Osteoblast (primary cell): ENCODE data around the gene ME3. TPM values are rescaled to one million over a fixed set of nuclear protein-coding genes. Genes with fewer than 3 reads are reported as not detected.

ENCODE experiments used
- DNase-seq: peaks from one replicate; pipeline ENCODE4 v3.0.0; 2011; ENCODE audit warnings: low spot score, mixed read lengths; ENCODE audit not compliant: insufficient read length; ENCODE audit errors: missing footprints
- H2AFZ ChIP-seq: 2 replicates; pipeline ENCODE4 v1.6.0; 2011; ENCODE audit warnings: mild to moderate bottlenecking, low read length
- H3K27ac ChIP-seq: 2 replicates; pipeline ENCODE4 v1.5.1; 2011; ENCODE audit warnings: mild to moderate bottlenecking, low read depth, low read length, moderate library complexity
- H3K27me3 ChIP-seq: 2 replicates; pipeline ENCODE4 v1.6.0; 2012; ENCODE audit warnings: mild to moderate bottlenecking, control low read depth, inconsistent platforms, low read length, moderate library complexity; ENCODE audit not compliant: insufficient read depth
- H3K36me3 ChIP-seq: 2 replicates; pipeline ENCODE4 v1.5.1; 2011; ENCODE audit warnings: mild to moderate bottlenecking, low read length, control low read depth, moderate library complexity; ENCODE audit not compliant: insufficient read depth
- H3K4me1 ChIP-seq: 2 replicates; pipeline ENCODE4 v1.5.1; 2011; ENCODE audit warnings: mild to moderate bottlenecking, low read length, control low read depth, moderate library complexity; ENCODE audit not compliant: insufficient read depth
- H3K4me2 ChIP-seq: 2 replicates; pipeline ENCODE4 v1.6.0; 2011; ENCODE audit warnings: mild to moderate bottlenecking, low read length; ENCODE audit not compliant: insufficient read depth
- H3K4me3 ChIP-seq: fragments of 200-600 bp; sonication (generic); 3 replicates; pipeline ENCODE4 v1.5.1; 2012; ENCODE audit warnings: mild to moderate bottlenecking, low read length, inconsistent platforms; ENCODE audit not compliant: insufficient read depth
- H3K79me2 ChIP-seq: 2 replicates; pipeline ENCODE4 v1.6.0; 2012; ENCODE audit warnings: mild to moderate bottlenecking, low read length, control low read depth, inconsistent platforms; ENCODE audit not compliant: insufficient read depth
- H3K9me3 ChIP-seq: 2 replicates; pipeline ENCODE4 v1.5.1; 2011; ENCODE audit warnings: low read depth, low read length, control low read depth
- H4K20me1 ChIP-seq: 2 replicates; pipeline ENCODE4 v1.6.0; 2012; ENCODE audit warnings: mild to moderate bottlenecking, low read length, control low read depth; ENCODE audit not compliant: insufficient read depth
- CTCF ChIP-seq: IDR thresholded peaks from 2 replicates; pipeline ENCODE4 v1.5.1; 2011; ENCODE audit warnings: mild to moderate bottlenecking, low read depth, low read length, moderate library complexity; ENCODE audit errors: extremely low read depth
- total RNA-seq: library from RNA; depleted of rRNA; stranded (reverse); fragments of >200 nt; gene quantifications from 2 replicates; pipeline ENCODE4 v1.2.3, GENCODE V29; 2012

Gene ME3
- total RNA-seq, 1 donor = 70.9 TPM

GRCh38 chr11:86587264-86588193 is 84.9 kb downstream of the ME3 start:
- Histone ChIP-seq H2AFZ (no peak overlapping the region), H3K27me3 (no peaks in the 10 kb centered on the region), H3K27ac (no peak overlapping the region), H3K36me3 (no peaks in the 10 kb centered on the region), H3K79me2 (no peaks in the 10 kb centered on the region), H4K20me1 (no peaks in the 10 kb centered on the region), H3K9me3 (no peaks in the 10 kb centered on the region), H3K4me1 (peaks cover 10% of the 10 kb centered on the region), H3K4me2 (no peak overlapping the region), H3K4me3 (no peak overlapping the region)
- TF ChIP-seq CTCF = no peak
- no peak for DNase-seq

DNA sequence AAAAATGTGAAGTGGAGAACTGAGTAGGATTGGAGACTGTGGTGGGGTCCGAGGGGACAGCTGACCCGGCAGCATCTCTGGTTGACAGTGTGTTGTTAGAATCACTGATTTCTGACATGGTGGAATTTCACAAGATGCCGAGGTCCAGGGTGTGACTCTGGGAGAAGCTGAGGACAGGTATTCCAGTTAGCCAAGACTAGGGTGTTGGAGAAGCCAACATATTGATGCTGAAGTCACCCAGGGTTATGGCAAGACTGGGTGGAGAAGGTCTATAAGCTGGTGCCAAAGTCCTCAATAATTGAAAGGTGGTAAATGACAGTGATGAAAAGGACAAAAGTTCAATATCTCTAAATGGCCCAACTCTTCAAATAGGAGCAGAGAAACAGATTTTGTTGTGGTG is 86.1 kb downstream of the ME3 start:
- no peak overlapping the region for H3K4me2 ChIP-seq
- no peak overlapping the region for H3K4me3 ChIP-seq
- no peaks in the 10 kb centered on the region for H4K20me1 ChIP-seq
- no peaks in the 10 kb centered on the region for H3K79me2 ChIP-seq
- no peak for TF ChIP-seq CTCF
- DNase-seq = no peak
- no peak overlapping the region for H3K27ac ChIP-seq
- H2AFZ ChIP-seq = no peak overlapping the region
- no peaks in the 10 kb centered on the region for H3K36me3 ChIP-seq
- H3K4me1 ChIP-seq = no peaks in the 10 kb centered on the region
- H3K27me3 ChIP-seq = no peaks in the 10 kb centered on the region
- H3K9me3 ChIP-seq = no peaks in the 10 kb centered on the region

- Histone ChIP-seq H3K4me1 (peaks cover 8% of the 10 kb centered on the region), H3K36me3 (no peaks in the 10 kb centered on the region), H3K4me2 (no peak overlapping the region), H3K9me3 (no peaks in the 10 kb centered on the region), H3K27ac (no peak overlapping the region), H3K4me3 (no peak overlapping the region), H3K27me3 (no peaks in the 10 kb centered on the region), H4K20me1 (no peaks in the 10 kb centered on the region), H3K79me2 (no peaks in the 10 kb centered on the region), H2AFZ (no peak overlapping the region)
- DNase-seq = no peak
- no peak for TF ChIP-seq CTCF
Observed at GRCh38 chr11:86582898-86583297, 89.5 kb downstream of the ME3 start.

DNA sequence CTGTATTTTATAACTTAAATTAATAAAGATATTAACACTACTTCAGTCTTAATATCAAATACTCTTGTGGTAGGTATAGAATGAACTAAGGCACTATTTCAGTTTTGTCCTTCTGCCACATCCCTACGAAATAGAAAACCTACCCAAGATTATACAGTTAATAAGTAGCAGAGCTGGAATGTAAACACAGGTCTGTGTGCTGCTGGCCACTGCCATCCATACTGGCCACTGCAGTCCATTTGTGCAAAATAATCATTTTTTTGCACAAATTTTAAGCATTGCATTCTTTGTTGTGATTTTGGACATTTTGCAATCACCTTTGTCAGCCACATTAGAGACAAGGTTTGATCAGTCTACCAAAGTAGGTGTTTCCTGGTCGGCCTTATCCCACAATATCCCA is 91.9 kb downstream of the ME3 start:
- no peak overlapping the region for H3K4me2 ChIP-seq
- H3K27me3 ChIP-seq = no peaks in the 10 kb centered on the region
- H3K9me3 ChIP-seq = no peaks in the 10 kb centered on the region
- H4K20me1 ChIP-seq = no peaks in the 10 kb centered on the region
- H3K4me1 ChIP-seq = peaks cover 23% of the 10 kb centered on the region
- H2AFZ ChIP-seq = no peak overlapping the region
- no peak overlapping the region for H3K27ac ChIP-seq
- no peak for TF ChIP-seq CTCF
- DNase-seq = no peak
- no peak overlapping the region for H3K4me3 ChIP-seq
- no peaks in the 10 kb centered on the region for H3K36me3 ChIP-seq
- no peaks in the 10 kb centered on the region for H3K79me2 ChIP-seq
